Parathyroid adenoma (tissue), 2 donors: ENCODE data around the gene CCDC122.
A peak's percentile ranks its signal among the peaks of the same experiment; 100 is the strongest.

ENCODE experiments used
- H2AFZ ChIP-seq: fragments of 300-600 bp; sonication (generic); one replicate; pipeline ENCODE4 v1.7.0; 2017; ENCODE audit warnings: antibody characterized with exemption, mild to moderate bottlenecking
- H3K27ac ChIP-seq: fragments of 300-600 bp; sonication (generic); one replicate; pipeline ENCODE4 v1.7.0; 2017
- H3K27me3 ChIP-seq: fragments of 300-600 bp; sonication (generic); one replicate; pipeline ENCODE4 v1.7.0; 2017; ENCODE audit warnings: low read length; ENCODE audit not compliant: control insufficient read depth, insufficient read depth
- H3K36me3 ChIP-seq: fragments of 300-600 bp; sonication (generic); one replicate; pipeline ENCODE4 v1.7.0; 2017; ENCODE audit warnings: low read length; ENCODE audit not compliant: control insufficient read depth, insufficient read depth
- H3K4me1 ChIP-seq: fragments of 300-600 bp; sonication (generic); one replicate; pipeline ENCODE4 v1.7.0; 2017; ENCODE audit warnings: control low read depth
- H3K4me2 ChIP-seq: fragments of 300-600 bp; sonication (generic); one replicate; pipeline ENCODE4 v1.7.0; 2017; ENCODE audit warnings: low read length
- H3K4me3 ChIP-seq: fragments of 300-600 bp; sonication (generic); one replicate; pipeline ENCODE4 v1.7.0; 2017; ENCODE audit warnings: low read depth, low read length
- H3K79me2 ChIP-seq: fragments of 300-600 bp; sonication (generic); one replicate; pipeline ENCODE4 v1.7.0; 2017; ENCODE audit warnings: control low read depth
- H3K9ac ChIP-seq: fragments of 300-600 bp; sonication (generic); one replicate; pipeline ENCODE4 v1.7.0; 2017; ENCODE audit warnings: mild to moderate bottlenecking
- H3K9me3 ChIP-seq: fragments of 300-600 bp; sonication (generic); one replicate; pipeline ENCODE4 v1.7.0; 2017; ENCODE audit warnings: low read length; ENCODE audit not compliant: control insufficient read depth
- TF ChIP-seq, protein P1 (sequence below): fragments of 300-600 bp; sonication (generic); IDR thresholded peaks from one replicate; pipeline ENCODE4 v1.7.0; 2017; ENCODE audit warnings: antibody characterized with exemption, mild to moderate bottlenecking
- donor health status: primary hyperparathyroidism.

The CCDC122 gene

DNA sequence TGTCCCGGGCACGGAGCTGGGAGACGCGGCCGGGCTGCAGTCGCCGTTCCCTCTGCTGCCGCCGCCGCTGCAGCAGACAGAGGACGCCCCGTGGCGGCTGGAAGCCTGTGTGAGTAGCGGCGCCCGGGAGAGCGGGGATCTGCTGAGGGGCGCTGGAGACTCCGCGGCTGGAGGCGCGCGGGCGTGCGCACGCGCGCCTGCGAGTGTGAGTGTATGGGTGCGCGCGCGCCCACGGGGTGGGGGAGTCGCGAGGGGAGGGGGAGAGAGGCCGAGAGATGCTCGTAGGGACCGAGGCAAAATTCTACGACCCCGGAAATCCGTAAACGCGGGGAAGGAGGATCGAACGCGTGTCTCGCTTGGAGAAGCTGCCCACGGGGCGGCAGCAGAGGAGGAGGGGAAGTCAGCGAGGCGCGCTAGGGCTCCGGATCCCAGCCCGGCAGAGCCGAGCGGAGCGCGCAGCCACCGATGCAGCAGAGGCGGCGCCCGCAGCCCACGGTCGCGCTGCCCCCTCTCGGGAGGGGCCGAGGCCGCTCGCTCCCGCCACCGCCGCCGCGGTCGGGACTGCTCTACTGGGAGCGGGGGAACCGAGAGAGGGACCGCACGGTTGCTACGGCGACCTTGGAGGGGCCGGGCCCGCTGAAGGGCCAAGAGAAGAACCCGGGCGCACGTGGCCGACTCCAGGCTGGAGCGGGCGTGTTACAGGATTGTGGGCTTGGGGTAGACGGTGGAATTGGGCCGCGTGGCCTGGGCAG, 92.6 kb downstream of the CCDC122 start, which contains the start of gene ENOX1:
Gene ENOX1, minus strand, starts transcription at position 207 of the 752 bp plus-strand sequence.
- H3K4me2 ChIP-seq: peak within 1 kb of the TSS; percentile 88
- peak within 1 kb of the TSS; percentile 52 for H3K4me3 ChIP-seq
- H3K9ac ChIP-seq: no peak within 1 kb of the TSS
- H3K36me3 ChIP-seq: no peaks in the 10 kb centered on the region
- no peaks in the 10 kb centered on the region for H3K27me3 ChIP-seq
- peak within 1 kb of the TSS; percentile 75 for H2AFZ ChIP-seq
- no peak within 1 kb of the TSS for H3K27ac ChIP-seq
- TF ChIP-seq, protein P1, sequence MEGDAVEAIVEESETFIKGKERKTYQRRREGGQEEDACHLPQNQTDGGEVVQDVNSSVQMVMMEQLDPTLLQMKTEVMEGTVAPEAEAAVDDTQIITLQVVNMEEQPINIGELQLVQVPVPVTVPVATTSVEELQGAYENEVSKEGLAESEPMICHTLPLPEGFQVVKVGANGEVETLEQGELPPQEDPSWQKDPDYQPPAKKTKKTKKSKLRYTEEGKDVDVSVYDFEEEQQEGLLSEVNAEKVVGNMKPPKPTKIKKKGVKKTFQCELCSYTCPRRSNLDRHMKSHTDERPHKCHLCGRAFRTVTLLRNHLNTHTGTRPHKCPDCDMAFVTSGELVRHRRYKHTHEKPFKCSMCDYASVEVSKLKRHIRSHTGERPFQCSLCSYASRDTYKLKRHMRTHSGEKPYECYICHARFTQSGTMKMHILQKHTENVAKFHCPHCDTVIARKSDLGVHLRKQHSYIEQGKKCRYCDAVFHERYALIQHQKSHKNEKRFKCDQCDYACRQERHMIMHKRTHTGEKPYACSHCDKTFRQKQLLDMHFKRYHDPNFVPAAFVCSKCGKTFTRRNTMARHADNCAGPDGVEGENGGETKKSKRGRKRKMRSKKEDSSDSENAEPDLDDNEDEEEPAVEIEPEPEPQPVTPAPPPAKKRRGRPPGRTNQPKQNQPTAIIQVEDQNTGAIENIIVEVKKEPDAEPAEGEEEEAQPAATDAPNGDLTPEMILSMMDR: no peak
- no peaks in the 10 kb centered on the region for H3K79me2 ChIP-seq
- H3K4me1 ChIP-seq: no peaks in the 10 kb centered on the region
- H3K9me3 ChIP-seq: no peaks in the 10 kb centered on the region

DNA sequence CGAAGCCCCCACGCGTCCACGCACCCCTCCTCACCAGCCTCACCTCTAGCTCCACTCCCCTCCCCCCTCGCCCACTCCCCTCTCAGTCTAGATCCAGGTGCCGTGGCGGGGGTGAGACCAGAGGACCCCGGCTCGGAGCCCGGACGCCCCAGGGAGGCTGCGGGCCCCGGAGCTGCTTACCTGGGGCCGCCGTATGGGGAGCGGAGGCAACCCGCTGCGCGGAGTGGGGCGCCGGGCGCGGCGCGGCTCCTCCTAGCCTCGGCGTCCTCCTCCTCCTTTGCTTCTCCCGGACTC, 93.1 kb downstream of the CCDC122 start:
- Histone ChIP-seq H2AFZ (peak overlapping the region; percentile 75), H3K79me2 (no peaks in the 10 kb centered on the region), H3K4me2 (peak overlapping the region; percentile 88), H3K4me1 (no peaks in the 10 kb centered on the region), H3K36me3 (no peaks in the 10 kb centered on the region), H3K9ac (no peak overlapping the region), H3K27ac (no peak overlapping the region), H3K4me3 (peak overlapping the region; percentile 52), H3K27me3 (no peaks in the 10 kb centered on the region), H3K9me3 (no peaks in the 10 kb centered on the region)
- TF ChIP-seq, protein P1: no peak
